NCI-H2171 (cell line): Measurements from ENCODE around the gene SETD1B.
"Not testable (repeated sequence)": the region's sequence is repeated elsewhere in the genome, so short reads cannot be mapped to it uniquely, and the experiment has no call there.

Experiments
- DNase-seq: peaks from one replicate; lab custom pipeline; 2025; lab: John Stamatoyannopoulos, UW

Gene SETD1B

DNA sequence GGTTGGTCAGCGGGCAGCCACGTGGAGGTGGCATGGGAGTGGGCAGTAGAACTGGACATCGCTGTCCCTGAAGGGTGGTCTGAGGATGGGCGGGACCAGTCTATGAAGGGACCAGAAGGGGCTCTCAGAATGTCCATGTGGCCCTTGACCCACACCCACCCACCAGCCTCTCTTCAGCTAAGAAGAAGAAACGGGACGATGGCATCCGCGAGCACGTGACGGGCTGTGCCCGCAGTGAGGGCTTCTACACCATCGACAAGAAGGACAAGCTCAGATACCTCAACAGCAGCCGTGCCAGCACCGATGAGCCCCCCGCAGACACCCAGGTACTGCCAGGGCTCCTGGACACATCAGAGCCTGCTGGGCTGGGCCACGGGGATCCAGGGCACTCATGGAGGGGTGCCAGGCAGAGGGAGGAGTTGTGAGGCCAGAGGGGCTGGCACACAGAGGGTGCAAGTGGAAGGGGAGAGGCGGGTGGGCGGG is 21.3 kb downstream of the SETD1B start:
- DNase-seq: no peak

DNA sequence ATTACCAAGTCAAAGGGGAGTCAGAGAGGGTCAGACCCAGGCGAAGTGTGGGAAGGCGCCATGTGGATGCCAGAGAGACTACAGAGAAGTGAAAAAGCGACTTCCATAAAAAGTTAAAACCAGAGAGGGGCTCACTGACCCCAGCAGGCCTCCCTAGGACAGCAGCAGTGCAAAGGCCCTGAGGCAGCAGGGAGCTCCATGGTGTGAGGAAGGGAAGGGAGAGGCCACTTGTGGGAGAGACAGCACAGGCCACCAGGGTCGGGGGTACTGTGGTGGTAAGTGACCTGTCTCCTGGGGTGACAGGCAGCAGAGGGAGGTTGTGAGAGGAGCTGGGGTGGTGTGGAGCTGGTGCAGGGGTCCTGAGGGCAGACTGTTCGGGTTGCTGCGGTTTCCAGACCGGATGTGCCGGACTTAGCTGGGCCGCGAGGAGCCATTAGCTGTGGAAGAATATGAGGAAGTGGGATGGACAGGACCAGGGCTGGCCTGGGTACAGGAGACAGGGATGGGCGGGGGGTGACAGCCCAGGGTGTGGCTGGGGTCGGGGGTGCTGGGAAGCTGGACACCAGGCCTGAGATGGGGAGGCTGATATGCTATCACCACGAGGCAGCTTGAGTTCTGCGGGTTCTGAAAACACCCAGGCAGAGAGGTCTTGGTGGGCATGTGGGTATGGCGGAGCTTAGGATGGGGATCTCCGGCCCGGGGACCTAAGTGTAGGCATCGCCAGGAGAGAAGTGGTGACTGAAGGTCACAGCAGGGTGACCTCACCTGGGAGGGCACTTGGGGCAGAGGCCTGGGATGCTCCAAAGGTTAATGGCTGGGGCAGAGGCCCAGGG is 22.7 kb downstream of the SETD1B start:
- DNase-seq: no peak

DNA sequence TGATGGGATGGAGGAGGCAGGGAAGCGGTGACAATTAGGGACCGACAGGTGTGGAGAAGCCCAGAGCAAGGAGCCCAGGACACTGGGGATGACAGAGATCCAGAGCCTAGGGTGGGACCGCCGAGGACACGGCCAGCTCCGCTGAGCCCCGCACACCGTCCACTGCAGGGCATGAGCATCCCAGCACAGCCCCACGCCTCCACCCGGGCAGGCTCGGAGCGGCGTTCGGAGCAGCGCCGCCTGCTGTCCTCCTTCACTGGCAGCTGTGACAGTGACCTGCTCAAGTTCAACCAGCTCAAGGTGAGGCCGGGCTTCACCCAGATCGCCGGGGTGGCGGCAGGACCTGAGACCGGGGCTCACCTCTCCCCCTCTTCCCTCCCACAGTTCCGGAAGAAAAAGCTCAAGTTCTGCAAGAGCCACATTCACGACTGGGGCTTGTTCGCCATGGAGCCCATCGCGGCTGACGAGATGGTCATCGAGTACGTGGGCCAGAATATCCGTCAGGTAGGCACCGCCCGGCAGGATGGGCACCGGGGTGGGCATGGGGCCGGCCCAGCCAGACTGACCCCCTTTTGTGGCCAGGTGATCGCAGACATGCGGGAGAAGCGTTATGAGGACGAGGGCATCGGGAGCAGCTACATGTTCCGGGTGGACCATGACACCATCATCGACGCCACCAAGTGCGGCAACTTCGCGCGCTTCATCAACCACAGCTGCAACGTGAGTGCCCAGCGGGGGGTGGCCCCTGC is 23.7 kb downstream of the SETD1B start:
- no peak for DNase-seq

DNA sequence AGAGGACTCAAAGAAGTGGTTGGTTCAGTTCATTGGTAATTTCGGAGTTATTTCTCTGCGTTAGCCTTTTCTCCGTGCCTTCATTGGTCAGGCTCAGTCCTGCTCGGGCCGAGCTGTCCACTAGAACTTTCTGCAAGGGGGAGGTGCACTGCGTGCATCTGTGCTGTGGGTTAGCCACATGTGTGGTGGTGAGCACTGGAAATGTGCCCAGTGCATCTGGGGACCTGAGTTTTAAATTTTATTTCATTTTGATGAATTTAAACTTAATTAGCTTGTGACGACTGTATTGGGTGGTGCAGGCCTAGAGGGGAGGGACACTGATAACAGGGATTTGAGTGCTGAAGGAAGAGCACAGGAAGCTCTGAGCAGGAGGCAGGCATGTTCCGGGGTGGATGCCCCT is 24.5 kb downstream of the SETD1B start:
- DNase-seq: no peak

DNA sequence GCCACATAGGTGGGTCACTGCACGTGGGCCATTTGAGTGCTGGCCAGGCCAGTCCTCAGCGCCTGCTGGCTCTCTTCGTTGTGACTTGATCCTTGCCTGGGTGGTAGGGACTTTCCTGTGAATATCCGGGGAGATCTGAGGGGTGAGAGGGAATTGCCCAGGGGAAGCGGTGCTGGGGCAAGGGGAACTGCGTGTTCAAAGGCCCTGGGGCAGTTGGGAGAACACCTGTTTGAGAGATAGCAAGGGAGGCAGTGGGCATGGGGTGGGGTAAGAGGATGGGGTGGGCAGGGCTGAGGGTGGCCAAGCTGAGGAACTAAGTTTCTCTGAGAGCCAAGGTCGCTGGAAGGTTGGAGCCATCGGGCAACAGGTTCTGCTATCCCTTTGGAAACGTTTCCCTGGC is 25.0 kb downstream of the SETD1B start:
- no peak for DNase-seq

DNA sequence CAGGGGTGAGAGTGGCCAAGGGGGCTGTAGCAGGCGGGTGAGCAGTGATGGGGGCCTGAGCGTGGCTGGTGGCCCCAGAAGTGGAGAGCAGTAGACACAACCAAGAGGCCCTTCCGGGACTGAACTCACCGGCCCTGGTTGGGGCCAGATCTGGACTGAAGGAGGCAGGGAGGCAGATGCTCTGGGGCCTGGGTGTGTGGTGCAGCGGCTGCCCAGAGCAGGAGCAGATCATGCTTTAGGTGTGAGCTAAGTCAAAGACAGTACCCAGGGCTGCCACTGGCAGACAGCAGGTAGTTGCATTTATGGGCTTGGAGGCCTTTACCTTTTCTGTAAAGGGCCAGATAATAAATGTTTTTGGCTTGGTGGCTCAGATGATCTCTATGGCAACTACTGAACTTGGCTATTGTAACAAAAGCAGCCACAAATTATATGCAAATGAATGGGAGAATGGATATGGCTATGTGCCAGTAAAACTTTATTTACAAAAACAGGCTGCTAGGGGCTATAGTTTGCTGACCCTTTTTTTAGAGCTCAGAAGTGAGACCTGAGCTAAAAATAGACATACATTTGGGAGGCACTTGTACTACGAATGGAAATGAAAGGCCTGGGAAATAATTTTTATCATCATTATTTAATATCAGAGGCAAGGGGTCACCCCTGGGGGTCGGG is 25.6 kb downstream of the SETD1B start:
- no peak for DNase-seq

DNA sequence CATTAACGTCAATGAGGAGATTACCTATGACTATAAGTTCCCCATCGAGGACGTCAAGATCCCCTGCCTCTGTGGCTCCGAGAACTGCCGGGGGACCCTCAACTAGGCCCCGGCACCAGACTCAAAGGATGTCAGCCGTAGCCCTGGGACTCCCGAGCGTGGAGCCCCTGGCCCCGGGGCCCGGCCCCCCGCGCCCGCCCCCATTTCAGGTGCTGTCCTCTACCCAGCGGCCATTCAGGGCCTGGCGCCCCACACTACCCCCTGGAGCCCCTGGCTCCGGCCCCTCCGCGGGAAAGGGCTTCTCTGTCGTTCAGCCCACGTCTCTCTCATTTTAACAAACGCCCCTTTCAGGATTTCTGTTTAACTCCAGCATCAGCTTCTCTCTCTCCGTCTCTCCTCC is 26.3 kb downstream of the SETD1B start:
- DNase-seq: no peak

DNA sequence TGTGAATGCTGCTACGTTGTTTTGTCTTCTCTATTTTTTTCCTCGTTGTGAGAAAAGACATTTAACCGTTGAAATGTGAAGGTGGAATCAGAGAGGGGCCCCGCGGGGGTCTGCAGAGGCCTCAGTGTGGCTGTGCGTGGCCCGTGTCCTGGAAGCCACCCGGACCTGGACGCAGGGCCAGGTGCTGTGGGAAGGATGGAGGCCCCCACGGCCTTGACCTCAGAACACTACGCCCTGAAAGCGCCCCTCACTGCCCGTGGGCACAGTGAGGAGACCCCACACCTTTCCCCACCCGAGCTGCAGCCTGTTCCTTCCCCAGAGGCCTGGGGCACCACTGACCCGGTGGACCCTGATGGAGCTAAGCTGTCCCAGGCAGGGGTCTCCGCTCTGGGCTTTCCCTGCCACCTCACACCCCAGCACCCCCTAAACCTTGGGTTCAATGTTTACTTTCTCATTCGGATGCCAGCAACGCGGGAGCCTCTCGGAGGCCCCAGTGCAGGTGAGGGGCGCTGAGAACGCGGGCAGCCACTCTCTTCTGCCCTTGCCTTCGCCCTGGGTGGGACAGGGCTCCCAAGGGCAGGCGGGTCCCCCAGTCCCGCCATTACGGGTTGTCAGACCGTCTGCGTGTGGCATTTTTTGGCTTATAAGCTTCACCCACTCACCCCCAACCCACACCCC is 26.9 kb downstream of the SETD1B start:
- no peak for DNase-seq

DNA sequence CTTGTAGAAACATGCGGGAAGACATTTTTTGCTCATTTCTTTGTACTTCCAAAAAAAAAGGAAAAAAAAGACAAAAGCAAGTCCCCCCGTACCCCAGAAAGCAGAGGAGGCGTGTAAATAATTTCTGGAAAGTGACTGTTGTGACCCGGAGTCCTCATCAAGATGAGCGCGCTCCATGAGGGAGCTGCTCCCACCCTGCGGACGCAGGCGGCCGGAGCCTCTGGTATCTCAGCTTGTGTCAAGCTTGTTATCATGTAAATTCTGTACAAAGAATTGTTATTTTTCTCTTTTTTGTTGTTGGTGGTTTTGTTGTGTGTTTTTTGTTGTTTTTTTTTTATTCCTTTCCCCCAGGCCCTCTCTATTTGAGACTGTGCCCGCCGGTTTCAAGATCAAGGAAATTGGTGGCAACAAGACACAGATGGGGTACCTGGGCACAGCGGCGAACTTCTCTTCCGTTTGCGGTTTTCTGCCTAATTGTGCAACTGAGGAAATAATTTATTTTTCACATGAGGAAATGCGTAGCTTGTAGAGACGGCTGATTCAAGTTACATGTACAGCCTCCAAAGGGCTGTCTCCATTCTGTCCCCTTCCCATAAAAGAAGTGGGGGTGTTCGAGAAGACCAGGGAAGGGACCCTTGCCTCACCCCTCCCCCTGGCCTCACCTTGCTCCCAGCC is 27.9 kb downstream of the SETD1B start:
- DNase-seq: no peak

DNA sequence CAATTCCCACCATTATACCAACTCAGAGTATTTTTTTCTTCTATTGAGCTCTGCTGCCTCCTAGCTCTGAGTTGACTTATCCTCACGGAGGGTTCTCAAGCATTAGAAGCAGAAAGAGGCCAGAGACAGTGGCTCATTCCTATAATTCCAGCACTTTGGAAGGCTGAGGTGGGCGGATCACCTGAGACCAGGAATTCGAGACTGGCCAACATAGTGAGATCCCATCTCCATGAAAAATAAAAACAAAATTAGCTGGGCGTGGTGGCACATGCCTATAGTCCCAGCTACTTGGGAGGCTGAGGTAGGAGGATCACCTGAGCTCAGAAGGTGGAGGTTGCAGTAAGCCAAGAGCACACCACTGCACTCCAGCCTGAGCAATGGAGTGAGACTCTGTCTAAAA is 33.9 kb downstream of the SETD1B start:
- DNase-seq: no peak

DNA sequence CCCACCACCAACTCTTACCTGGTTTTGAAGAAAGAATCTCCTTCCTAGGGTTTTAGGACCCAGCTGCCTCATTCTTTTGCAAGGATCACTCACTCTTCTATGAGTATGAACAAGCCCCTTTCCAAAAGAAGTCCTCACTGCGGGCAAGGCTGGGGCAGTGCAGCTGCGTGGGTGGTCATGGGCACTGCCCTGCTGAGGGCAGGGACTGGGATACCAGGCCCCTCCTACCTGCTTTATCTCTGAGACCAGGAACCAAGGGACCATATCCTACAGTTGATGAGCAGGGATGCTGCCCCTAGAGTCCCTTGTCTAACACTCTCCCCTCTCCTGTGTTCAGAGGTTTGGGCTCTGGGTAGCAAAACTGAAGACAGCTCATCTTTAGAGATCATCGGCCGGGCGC is 34.3 kb downstream of the SETD1B start:
- DNase-seq: no peak

DNA sequence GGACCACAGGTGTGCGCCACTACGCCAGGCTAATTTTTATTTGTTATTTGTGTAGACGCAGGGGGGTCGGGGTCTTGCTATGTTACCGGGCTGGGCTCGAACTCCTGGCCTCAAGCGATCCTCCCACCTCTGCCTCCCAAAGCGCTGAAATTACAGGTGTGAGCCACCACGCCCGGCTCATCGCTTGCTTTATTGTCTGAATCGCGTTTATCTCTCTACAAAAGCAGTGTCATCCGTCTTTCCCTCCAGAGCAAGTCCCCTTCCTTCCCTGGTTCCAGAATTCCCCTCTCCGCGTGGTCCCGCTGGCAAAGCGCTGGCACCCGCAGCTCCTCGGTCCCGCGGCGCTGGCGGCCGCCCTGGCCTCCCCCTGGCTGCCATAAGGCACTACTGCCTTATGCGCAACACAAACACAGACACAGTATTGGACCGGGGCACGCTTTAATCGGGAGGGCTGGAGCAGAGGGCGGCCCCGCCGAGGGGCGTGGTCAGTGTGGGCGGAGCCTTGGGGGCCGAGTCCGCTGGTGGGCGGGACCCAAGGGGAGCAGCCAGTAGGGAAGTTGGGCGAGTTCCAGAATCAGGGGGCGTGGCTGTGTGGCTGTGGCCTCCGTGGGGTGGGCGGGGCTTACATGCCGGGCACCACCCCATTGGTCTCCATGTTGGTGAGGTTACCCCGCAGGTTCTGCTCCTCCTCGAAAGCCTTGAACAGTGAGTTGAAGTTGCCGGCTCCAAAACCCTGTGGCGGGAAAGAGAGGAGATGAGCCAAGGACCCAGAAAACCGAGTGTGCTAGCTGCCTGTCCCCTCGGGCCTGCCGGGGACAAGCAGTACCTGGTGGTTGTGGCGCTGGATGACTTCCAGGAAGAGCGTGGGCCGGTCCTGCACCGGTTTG is 35.5 kb downstream of the SETD1B start:
- peak; percentile 96 for DNase-seq

DNA sequence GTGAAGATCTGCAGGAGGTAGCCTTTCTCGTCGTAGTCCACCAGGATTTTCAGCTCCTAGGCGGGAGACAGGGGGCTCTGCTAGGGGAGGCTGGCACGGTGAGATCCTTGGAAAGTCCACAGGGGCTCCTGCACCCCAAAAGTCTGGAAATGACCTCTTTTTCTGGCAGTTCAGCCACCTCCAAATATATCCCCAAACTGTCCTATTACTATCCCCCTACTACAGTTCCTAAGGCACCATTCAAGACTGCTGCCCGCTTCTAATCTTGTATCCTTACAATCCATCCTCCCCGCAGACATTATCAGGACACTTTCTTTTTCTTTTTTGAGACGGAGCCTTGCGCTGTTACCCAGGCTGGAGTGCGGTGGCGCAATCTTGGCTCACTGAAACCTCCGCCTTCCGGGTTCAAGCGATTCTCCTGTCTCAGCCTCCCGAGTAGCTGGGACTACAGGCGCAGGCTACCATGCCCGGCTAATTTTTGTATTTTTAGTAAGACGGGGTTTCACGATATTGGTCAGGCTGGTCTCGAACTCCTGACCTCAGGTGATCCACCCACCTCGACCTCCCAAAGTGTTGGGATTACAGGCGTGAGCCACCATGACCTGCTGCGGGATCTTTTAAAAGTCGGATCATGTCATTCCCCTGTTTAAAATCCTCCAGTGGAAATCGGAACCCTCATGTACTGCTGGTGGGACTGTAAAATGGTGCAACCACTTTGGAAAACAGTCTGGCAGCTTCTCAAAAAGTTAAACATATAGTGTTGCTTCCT is 36.4 kb downstream of the SETD1B start:
- DNase-seq: no peak

DNA sequence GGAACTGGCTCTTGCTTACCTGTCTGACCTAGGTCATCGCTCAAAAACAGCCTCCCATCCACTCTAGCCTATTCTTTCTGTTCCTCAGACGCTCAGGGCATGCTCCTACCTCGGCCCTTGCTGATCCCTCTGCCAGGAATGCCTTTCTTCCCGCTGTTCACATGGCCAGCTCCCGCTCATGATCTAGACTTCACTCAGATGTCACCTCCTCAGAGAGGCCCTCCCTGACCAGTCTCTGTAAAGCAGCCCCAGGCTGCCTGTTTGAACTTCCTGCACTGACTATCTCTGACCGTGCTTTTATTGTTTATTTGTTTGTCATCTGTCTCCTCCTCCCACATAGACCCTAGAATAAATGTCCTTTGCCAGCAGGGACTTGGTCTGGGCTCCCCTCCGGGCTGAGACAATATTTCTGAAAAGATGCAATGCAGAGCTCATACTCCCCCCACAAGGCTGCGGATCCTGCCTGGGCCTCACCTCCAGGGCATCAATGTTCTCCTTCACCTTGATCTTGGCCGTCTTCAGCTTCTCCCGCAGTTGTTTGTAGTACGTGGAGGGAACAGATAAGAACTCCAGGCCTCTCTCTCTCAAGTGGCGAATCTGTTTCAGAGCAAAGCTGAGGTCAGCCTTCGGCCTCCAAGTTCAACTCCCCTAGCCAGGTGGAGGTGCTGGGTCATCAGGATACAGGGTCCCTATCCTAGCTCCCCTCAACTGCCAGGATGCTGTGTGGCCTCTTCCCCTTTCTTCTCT is 39.6 kb downstream of the SETD1B start:
- DNase-seq: no peak

DNA sequence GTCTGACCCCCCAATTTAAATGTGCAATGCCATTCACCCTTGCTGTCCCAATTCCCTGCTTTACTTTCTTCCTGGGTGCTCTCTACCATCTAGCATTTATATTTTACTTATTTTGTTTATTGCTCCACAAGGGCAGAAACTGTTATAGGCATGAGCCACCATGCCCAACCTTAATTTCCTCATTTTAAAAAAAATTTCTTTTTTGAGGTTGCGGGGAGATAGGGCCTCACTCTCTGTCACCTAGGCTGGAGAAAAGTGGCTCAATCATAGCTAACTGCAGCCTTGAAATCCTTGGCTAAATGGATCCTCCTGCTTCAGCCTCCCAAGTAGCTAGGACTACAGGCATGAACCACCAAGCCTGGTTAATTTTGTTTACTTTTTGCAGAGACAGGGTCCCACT is 41.9 kb downstream of the SETD1B start:
- no peak for DNase-seq

DNA sequence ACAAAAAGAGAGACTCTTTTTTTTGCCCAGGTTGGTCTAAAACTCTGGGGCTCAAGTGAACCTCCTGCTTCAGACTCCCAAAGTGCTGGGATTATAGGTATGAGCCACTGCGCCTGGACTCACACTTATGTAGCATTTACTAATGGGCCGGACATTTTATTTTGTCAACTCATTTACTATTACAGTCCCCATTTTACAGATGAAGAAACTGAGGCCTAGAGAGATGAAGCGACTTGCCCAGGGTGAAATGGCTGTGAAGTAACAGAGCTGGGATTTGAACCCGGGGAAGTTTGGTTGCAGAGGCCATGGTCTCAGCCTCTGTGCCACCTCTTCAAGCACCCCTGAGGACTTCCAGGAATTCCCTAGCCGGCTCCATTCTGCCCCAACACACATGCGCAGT is 45.4 kb downstream of the SETD1B start:
- no peak for DNase-seq

DNA sequence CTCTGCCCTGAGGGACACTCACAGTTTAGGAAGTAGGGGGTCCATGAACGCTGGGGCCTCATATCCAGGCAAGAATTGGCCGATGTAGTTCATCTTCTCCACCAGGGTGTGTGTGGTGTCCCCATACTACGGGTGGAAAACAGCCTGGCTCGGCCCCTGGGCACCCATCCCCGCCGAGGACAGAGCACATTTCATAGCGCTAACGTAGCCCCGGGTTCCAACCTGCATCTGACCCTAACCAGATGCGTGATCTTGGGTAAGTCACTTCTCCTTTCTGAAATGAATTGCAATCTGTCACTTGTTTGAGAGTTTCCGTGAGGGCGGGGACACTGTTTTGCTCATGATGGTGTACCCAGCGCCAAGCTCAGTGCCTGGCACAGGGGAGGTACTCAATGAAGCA is 45.9 kb downstream of the SETD1B start:
- no peak for DNase-seq

DNA sequence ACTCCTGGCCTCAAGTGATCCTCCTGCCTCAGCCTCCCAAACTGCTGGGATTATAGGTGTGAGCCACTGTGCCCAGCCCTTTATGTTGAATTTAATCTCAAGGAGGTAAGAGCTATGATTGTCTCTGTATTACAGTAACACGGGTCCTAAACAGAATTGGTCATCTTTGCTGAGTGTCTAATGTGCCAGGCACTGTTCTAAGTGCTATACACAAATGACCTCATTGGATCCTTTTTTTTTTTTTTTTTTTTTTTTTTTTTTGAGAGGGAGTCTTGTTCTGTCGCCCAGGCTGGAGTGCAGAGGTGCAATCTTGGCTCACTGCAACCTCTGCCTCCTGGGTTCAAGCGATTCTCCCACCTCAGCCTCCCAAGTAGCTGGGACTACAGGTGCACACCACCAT is 48.6 kb downstream of the SETD1B start:
- not testable (repeated sequence) for DNase-seq
